DMS153 treated with DMSO at 0.1 percent for 48 hours (cell line): ENCODE measurements around the gene ODC1.

ENCODE experiments used
- DNase-seq: peaks from one replicate; lab custom pipeline; 2025; ENCODE audit not compliant: unreplicated experiment; lab: John Stamatoyannopoulos, UW

The ODC1 gene

GRCh38 chr2:10435820-10436204 lies 12.3 kb downstream of the ODC1 start:
- no peak for DNase-seq

- peak; percentile 72 for DNase-seq
Measured at GRCh38 chr2:10434886-10435819, 13.0 kb downstream of the ODC1 start.

- no peak for DNase-seq
Measured at GRCh38 chr2:10433947-10434885, 13.9 kb downstream of the ODC1 start.

GRCh38 chr2:10433264-10433946 lies 14.7 kb downstream of the ODC1 start:
- DNase-seq: no peak

GRCh38 chr2:10432311-10433181 lies 15.6 kb downstream of the ODC1 start:
- DNase-seq: no peak

GRCh38 chr2:10431797-10432196 lies 16.3 kb downstream of the ODC1 start:
- no peak for DNase-seq

GRCh38 chr2:10430886-10431622 lies 17.1 kb downstream of the ODC1 start:
- DNase-seq: no peak

- no peak for DNase-seq
Measured at GRCh38 chr2:10428924-10429323, 19.2 kb downstream of the ODC1 start.

GRCh38 chr2:10428355-10428754 lies 19.8 kb downstream of the ODC1 start:
- DNase-seq: no peak

GRCh38 chr2:10427618-10427949 lies 20.5 kb downstream of the ODC1 start:
- no peak for DNase-seq

- DNase-seq: no peak
Measured at GRCh38 chr2:10426726-10427617, 21.2 kb downstream of the ODC1 start.

GRCh38 chr2:10425699-10426098 lies 22.4 kb downstream of the ODC1 start:
- DNase-seq: no peak

- no peak for DNase-seq
Measured at GRCh38 chr2:10424916-10425505, 23.1 kb downstream of the ODC1 start.

GRCh38 chr2:10424051-10424450 lies 24.1 kb downstream of the ODC1 start:
- DNase-seq: no peak

GRCh38 chr2:10423400-10423774 lies 24.7 kb downstream of the ODC1 start:
- no peak for DNase-seq

GRCh38 chr2:10422732-10423399 lies 25.3 kb downstream of the ODC1 start:
- no peak for DNase-seq

GRCh38 chr2:10422251-10422650 lies 25.9 kb downstream of the ODC1 start:
- no peak for DNase-seq
